NCI-H1092 (cell line): ENCODE measurements around the gene ALOX12.
"Not testable (repeated sequence)": the region's sequence is repeated elsewhere in the genome, so short reads cannot be mapped to it uniquely, and the experiment has no call there.

Experiments used
- DNase-seq: peaks from one replicate; lab custom pipeline; 2025; lab: John Stamatoyannopoulos, UW

Gene ALOX12

GRCh38 chr17:7046127-7046724 is 50.4 kb downstream of the ALOX12 start:
- no peak for DNase-seq

GRCh38 chr17:7046725-7047397 is 51.0 kb downstream of the ALOX12 start:
- not testable (repeated sequence) for DNase-seq

- no peak for DNase-seq
Observed at GRCh38 chr17:7047566-7047965, 51.7 kb downstream of the ALOX12 start.

- DNase-seq, result no peak
Observed at GRCh38 chr17:7048968-7049367, 53.1 kb downstream of the ALOX12 start.

GRCh38 chr17:7050583-7050982 is 54.7 kb downstream of the ALOX12 start:
- not testable (repeated sequence) for DNase-seq

- no peak for DNase-seq
Observed at GRCh38 chr17:7056386-7056785, 60.5 kb downstream of the ALOX12 start.

- DNase-seq, result no peak
Observed at GRCh38 chr17:7058831-7059447, 63.1 kb downstream of the ALOX12 start.
